ENCODE data around the gene SLC29A2. TPM values are rescaled to one million over a fixed set of nuclear protein-coding genes. Genes with fewer than 3 reads are reported as not detected.

The SLC29A2 gene, protein sequence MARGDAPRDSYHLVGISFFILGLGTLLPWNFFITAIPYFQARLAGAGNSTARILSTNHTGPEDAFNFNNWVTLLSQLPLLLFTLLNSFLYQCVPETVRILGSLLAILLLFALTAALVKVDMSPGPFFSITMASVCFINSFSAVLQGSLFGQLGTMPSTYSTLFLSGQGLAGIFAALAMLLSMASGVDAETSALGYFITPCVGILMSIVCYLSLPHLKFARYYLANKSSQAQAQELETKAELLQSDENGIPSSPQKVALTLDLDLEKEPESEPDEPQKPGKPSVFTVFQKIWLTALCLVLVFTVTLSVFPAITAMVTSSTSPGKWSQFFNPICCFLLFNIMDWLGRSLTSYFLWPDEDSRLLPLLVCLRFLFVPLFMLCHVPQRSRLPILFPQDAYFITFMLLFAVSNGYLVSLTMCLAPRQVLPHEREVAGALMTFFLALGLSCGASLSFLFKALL
- not detected for total RNA-seq (2021; fragmentation: NEBNext Ultra II Directional; extraction: Animal tissue kit (Norgen Biotek cat#: 25700))
- long read RNA-seq: 0 reads

GRCh38 chr11:66371627-66372415 lies at the start of gene SLC29A2:
Gene SLC29A2 (minus strand): TSS chr11:66371760. CDS start chr11:66371591, 169 bp downstream.
- Mint-ChIP-seq H3K27ac (no peak within 1 kb of the TSS), H3K36me3 (ENCODE audit: low read depth) (no peaks in the 10 kb centered on the region), H3K9me3 (no peaks in the 10 kb centered on the region), H3K4me3 (0 out of 2 replicates have a peak within 1 kb of the TSS, but pooled peaks have one; percentile 9), H3K27me3 (ENCODE audit: insufficient read depth) (peaks cover 33% of the 10 kb centered on the region), H3K4me1 (ENCODE audit: low read depth) (peaks cover 15% of the 10 kb centered on the region)
- DNase-seq: no peak
- no peak for TF ChIP-seq CTCF (IDR thresholded peaks at IDR 0.05)

DNA sequence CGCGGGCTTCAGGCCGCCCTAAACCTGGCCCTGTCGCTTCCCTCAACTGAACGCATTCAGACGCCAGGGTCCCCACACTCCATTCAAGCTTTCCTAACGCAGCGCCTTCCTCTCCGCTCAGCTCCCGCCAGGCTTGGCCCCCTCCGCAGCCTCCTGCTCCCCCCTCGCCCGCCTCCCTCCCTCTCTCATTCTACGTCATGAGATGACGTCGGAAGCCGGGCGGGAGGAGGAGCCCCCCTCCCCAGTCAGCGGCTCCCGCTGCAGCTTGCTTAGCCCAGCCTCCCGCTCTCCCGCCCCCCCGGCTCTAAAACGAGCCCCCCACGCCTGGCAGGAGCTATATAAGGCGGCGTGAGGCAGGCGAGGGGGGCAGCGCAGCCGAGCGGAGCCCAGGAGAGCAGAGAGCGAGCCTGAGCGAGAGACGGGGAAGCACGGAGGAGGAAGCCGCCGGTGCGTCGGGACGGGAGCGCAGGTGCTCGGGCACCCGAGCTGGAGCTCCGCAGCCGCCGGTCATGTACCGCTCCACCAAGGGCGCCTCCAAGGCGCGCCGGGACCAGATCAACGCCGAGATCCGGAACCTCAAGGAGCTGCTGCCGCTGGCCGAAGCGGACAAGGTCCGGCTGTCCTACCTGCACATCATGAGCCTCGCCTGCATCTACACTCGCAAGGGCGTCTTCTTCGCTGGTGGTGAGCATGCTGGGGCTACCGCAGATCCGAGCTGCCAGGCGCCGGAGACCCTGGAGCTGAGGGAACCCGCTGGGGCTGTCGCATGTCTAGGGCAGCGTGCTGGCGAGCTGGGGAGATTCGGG lies 49.3 kb upstream of the SLC29A2 start, which contains the start of gene NPAS4:
TSS of gene NPAS4 (plus strand) at position 365 of the 806 bp plus-strand sequence. CDS start at position 510, 145 bp downstream.
- peaks cover 4% of the 10 kb centered on the region; the same call in 1 of the 2 replicates for H3K36me3 Mint-ChIP-seq (ENCODE audit: low read depth)
- no peak within 1 kb of the TSS for H3K4me3 Mint-ChIP-seq
- H3K27ac Mint-ChIP-seq: no peak within 1 kb of the TSS
- no peak for DNase-seq
- peaks cover 10% of the 10 kb centered on the region for H3K27me3 Mint-ChIP-seq (ENCODE audit: insufficient read depth)
- H3K9me3 Mint-ChIP-seq: peaks cover 6% of the 10 kb centered on the region; the same call in 1 of the 2 replicates
- no peak for TF ChIP-seq CTCF (IDR thresholded peaks at IDR 0.05)
- peaks cover 27% of the 10 kb centered on the region for H3K4me1 Mint-ChIP-seq (ENCODE audit: low read depth)

GRCh38 chr11:66419825-66420224 lies 48.3 kb upstream of the SLC29A2 start:
- H3K4me1 Mint-ChIP-seq (ENCODE audit: low read depth): peaks cover 27% of the 10 kb centered on the region
- H3K4me3 Mint-ChIP-seq: no peak overlapping the region
- H3K27ac Mint-ChIP-seq: no peak overlapping the region
- peaks cover 4% of the 10 kb centered on the region; the same call in 1 of the 2 replicates for H3K36me3 Mint-ChIP-seq (ENCODE audit: low read depth)
- peaks cover 12% of the 10 kb centered on the region for H3K27me3 Mint-ChIP-seq (ENCODE audit: insufficient read depth)
- H3K9me3 Mint-ChIP-seq: peaks cover 6% of the 10 kb centered on the region; the same call in 1 of the 2 replicates
- no peak for TF ChIP-seq CTCF (IDR thresholded peaks at IDR 0.05)
- DNase-seq: no peak

- Mint-ChIP-seq H3K27ac (peak overlapping the region; percentile 68; the same call in 1 of the 2 replicates), H3K4me3 (peak overlapping the region; percentile 71), H3K36me3 (ENCODE audit: low read depth) (peaks cover 4% of the 10 kb centered on the region; the same call in 1 of the 2 replicates), H3K9me3 (peaks cover 6% of the 10 kb centered on the region; the same call in 1 of the 2 replicates), H3K27me3 (ENCODE audit: insufficient read depth) (peaks cover 15% of the 10 kb centered on the region), H3K4me1 (ENCODE audit: low read depth) (peaks cover 32% of the 10 kb centered on the region)
- no peak for TF ChIP-seq CTCF (IDR thresholded peaks at IDR 0.05)
- no peak for DNase-seq
These were observed 47.4 kb upstream of the SLC29A2 start for GRCh38 chr11:66418986-66419308.
